Retinal pigment epithelial cell (primary cell): Measurements from ENCODE around the gene HLA-DQA1.

Source experiments
- DNase-seq: peaks from one replicate; pipeline ENCODE4 v3.0.0-alpha.2; 2010; ENCODE audit warnings: low read depth
- H3K4me3 ChIP-seq: 2 replicates; pipeline ENCODE4 v1.5.1; 2011; ENCODE audit warnings: mild to moderate bottlenecking, low read length, control low read depth, moderate library complexity
- TF ChIP-seq, protein P1 (sequence below): conservative IDR thresholded peaks from 2 replicates; pipeline ENCODE4 v1.5.1; 2011; ENCODE audit warnings: low read depth, low read length, control low read depth, inconsistent platforms

Gene HLA-DQA1

DNA sequence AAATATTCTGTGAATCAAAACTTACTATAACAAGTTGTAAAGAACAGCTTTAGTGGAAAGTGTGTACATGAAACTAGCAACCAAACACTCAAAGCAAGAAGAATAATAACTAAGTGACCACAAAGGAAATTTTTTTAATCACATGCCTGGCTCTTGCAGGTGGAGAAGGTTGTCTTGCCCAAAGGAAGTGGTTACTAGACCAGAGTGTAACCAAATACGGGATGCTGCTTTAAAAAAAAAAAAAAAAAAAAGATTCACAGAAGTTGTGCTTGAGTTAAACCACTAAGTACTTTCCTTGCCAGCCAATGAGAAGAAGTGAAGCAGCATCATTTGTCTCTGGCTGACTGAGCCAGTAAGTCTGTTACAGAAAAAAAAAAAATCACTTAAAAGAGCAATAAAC is 48.4 kb downstream of the HLA-DQA1 start:
- DNase-seq: no peak
- TF ChIP-seq, protein P1, sequence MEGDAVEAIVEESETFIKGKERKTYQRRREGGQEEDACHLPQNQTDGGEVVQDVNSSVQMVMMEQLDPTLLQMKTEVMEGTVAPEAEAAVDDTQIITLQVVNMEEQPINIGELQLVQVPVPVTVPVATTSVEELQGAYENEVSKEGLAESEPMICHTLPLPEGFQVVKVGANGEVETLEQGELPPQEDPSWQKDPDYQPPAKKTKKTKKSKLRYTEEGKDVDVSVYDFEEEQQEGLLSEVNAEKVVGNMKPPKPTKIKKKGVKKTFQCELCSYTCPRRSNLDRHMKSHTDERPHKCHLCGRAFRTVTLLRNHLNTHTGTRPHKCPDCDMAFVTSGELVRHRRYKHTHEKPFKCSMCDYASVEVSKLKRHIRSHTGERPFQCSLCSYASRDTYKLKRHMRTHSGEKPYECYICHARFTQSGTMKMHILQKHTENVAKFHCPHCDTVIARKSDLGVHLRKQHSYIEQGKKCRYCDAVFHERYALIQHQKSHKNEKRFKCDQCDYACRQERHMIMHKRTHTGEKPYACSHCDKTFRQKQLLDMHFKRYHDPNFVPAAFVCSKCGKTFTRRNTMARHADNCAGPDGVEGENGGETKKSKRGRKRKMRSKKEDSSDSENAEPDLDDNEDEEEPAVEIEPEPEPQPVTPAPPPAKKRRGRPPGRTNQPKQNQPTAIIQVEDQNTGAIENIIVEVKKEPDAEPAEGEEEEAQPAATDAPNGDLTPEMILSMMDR: no peak
- H3K4me3 ChIP-seq: no peak overlapping the region

DNA sequence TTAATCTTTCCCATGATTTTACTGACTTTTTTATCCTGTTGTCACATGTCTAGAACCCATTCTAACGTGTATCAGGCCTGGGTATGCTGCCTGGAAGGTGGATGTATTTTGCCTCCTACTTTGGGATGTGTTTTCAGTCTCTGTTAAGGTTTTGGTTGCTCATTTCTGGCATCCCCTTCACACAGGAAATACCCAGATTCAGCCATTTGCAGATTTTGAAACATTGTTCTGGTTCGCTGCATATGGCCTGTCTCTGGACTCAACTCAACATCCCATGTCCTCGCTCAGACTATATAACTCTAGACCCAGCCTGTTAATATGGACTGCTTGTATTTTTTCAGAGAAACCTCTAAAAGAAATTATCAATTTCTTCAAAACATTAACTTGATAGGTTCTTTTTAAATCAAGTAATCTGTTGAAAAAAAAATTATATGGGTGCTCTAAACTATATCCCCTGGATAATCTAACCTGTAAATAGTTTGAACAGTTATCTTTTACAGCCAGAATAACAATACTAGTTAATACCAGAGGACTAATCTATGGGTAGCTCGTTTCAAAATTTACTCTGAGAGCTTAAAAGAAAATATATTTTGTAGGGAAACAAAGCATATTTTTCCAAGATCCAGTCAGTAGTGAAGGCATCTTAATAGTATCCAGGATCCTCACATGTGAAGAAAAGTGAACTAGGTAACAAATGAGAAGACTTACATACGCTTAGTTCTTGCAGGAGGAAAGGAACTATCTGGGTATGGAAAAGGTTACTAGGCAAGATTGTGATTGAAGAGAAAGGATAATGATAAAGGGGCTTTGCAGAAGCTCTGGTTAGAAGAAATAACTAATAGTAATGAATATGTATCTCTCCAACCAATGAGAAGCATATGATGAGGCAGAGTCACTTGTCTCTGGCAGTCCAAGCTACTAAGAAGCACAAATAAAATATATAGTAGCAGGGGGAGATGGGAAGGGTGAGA is 52.6 kb downstream of the HLA-DQA1 start:
- DNase-seq: no peak
- TF ChIP-seq, protein P1: no peak
- H3K4me3 ChIP-seq: no peak overlapping the region

DNA sequence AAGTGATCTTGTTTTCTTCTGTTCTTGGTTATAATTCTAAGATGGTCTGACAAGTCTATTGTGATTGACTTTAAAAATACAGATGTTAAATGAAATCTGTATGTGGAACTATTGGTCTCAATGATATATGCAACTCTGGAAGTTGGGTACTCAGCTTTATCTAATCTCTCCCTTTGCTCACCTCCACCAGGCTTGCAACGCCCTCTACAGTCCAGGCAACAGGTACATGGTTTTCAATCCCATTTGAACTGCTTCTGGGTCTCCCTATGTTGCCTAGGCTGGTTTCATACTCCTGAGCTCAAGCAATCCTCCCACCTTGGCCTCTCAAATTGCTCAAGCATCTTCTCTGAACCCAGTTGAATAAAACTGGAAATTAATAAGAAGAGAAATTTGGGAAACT is 54.8 kb downstream of the HLA-DQA1 start:
- TF ChIP-seq, protein P1: peak; percentile 41
- no peak for DNase-seq
- H3K4me3 ChIP-seq: no peak overlapping the region
